PC-9 (cell line): Measurements from ENCODE around the gene SMAD9. TPM values are rescaled to one million over a fixed set of nuclear protein-coding genes. Genes with fewer than 3 reads are reported as not detected.

Experiments
- BruUV-seq: library from RNA; stranded (reverse); fragments of 400-500 nt; replicated peaks from 2 replicates; lab custom pipeline; 2021; lab: Mats Ljungman, UMichigan
- CTCF ChIA-PET: fragments of 300-600 bp; sonication (Branson Sonifier 250); formaldehyde crosslinking; loops from one replicate; lab custom pipeline; 2022; ENCODE audit warnings: antibody characterized with exemption; lab: Charles Lee
- POLR2A ChIA-PET: fragments of 300-600 bp; sonication (Branson Sonifier 250); formaldehyde crosslinking; loops from one replicate; lab custom pipeline; 2022; ENCODE audit warnings: antibody characterized with exemption; ENCODE audit not compliant: unreplicated experiment; lab: Charles Lee
- DNase-seq, 2 experiments: peaks; one replicate each; pipeline versions ENCODE4 v3.0.0 to v3.0.0-alpha.2; 2015 to 2022; ENCODE audit warnings: mixed read lengths in 1 of 2
- H2AFZ ChIP-seq: fragments of 200-600 bp; sonication (generic); 2 replicates; pipeline ENCODE4 v1.8.1; 2017; ENCODE audit warnings: antibody characterized with exemption
- H3F3A ChIP-seq: fragments of 200-600 bp; sonication (generic); 2 replicates; pipeline ENCODE4 v1.8.1; 2017; ENCODE audit warnings: antibody characterized with exemption, mild to moderate bottlenecking, low read depth; ENCODE audit not compliant: insufficient read depth
- H3K27ac ChIP-seq: fragments of 200-600 bp; sonication (generic); 2 replicates; pipeline ENCODE4 v1.6.1; 2016; ENCODE audit warnings: mixed run types
- H3K27me3 ChIP-seq: fragments of 200-600 bp; sonication (generic); 2 replicates; pipeline ENCODE4 v1.6.1; 2016; ENCODE audit warnings: low read depth, mixed run types; ENCODE audit not compliant: insufficient read depth
- H3K36me3 ChIP-seq: fragments of 200-600 bp; sonication (generic); 2 replicates; pipeline ENCODE4 v1.6.1; 2016; ENCODE audit warnings: low read depth, mixed run types
- H3K4me1 ChIP-seq: fragments of 200-600 bp; sonication (generic); replicated peaks from 2 replicates; pipeline ENCODE4 v1.6.1; 2016; ENCODE audit warnings: mixed run types; ENCODE audit not compliant: insufficient read depth
- H3K4me2 ChIP-seq: fragments of 200-600 bp; sonication (generic); 2 replicates; pipeline ENCODE4 v1.6.1; 2017; ENCODE audit warnings: mixed run types
- H3K4me3 ChIP-seq: fragments of 200-600 bp; sonication (generic); 2 replicates; pipeline ENCODE4 v1.6.1; 2016; ENCODE audit warnings: mixed run types
- H3K79me2 ChIP-seq: fragments of 200-600 bp; sonication (generic); 2 replicates; pipeline ENCODE4 v1.6.1; 2017; ENCODE audit warnings: low read depth, mixed run types
- H3K9me2 ChIP-seq: fragments of 200-600 bp; sonication (generic); 2 replicates; pipeline ENCODE4 v1.8.1; 2017; ENCODE audit warnings: mild to moderate bottlenecking; ENCODE audit not compliant: insufficient read depth
- H3K9me3 ChIP-seq: fragments of 200-600 bp; sonication (generic); 2 replicates; pipeline ENCODE4 v1.8.1; 2016; ENCODE audit warnings: low read depth; ENCODE audit not compliant: insufficient read depth
- H4K20me1 ChIP-seq: fragments of 200-600 bp; sonication (generic); 2 replicates; pipeline ENCODE4 v1.8.1; 2017; ENCODE audit not compliant: insufficient read depth
- CTCF ChIP-seq: fragments of 200-600 bp; sonication (generic); conservative IDR thresholded peaks from 2 replicates; pipeline ENCODE4 v1.6.1; 2017; ENCODE audit warnings: mixed run types, antibody characterized with exemption, mild to moderate bottlenecking, moderate library complexity
- EZH2 ChIP-seq: fragments of 200-600 bp; sonication (generic); IDR thresholded peaks from 2 replicates; pipeline ENCODE4 v1.8.0; 2017; ENCODE audit warnings: antibody characterized with exemption, low read depth
- intact Hi-C: fragments of 100-400 bp; cut with micrococcal nuclease; formaldehyde crosslinking; loops from one replicate; pipeline ENCODE4 v1.10.0; 2022; ENCODE audit not compliant: unreplicated experiment
- total RNA-seq: library from RNA; stranded (reverse); gene quantifications from 2 replicates; pipeline ENCODE4 v1.2.3, GENCODE V29; 2021

SMAD9 gene
- total RNA-seq, 1 experiment from 2014 or later: 0.94 TPM

GRCh38 chr13:36959456-36960116 is 39.5 kb upstream of the SMAD9 start:
- no peaks in the 10 kb centered on the region for H3K79me2 ChIP-seq
- no peaks in the 10 kb centered on the region for H3F3A ChIP-seq
- H3K4me1 ChIP-seq: no peaks in the 10 kb centered on the region
- H4K20me1 ChIP-seq: no peaks in the 10 kb centered on the region
- peaks cover 35% of the 10 kb centered on the region for H3K36me3 ChIP-seq
- CTCF ChIA-PET: no interaction called here
- TF ChIP-seq CTCF: no peak
- no peak for TF ChIP-seq EZH2
- H3K4me2 ChIP-seq: no peak overlapping the region
- intact Hi-C loops: no loop called here
- no peak for DNase-seq
- H3K27ac ChIP-seq: no peak overlapping the region
- POLR2A ChIA-PET: no interaction called here
- no TSS peak for BruUV-seq
- no peaks in the 10 kb centered on the region for H3K27me3 ChIP-seq
- H3K4me3 ChIP-seq: no peak overlapping the region
- no peak overlapping the region for H2AFZ ChIP-seq
- no peaks in the 10 kb centered on the region for H3K9me3 ChIP-seq
- no peaks in the 10 kb centered on the region for H3K9me2 ChIP-seq

- H3K4me2 ChIP-seq: no peak overlapping the region
- no peaks in the 10 kb centered on the region for H3K4me1 ChIP-seq
- TF ChIP-seq CTCF (no peak), EZH2 (no peak)
- CTCF ChIA-PET: interaction anchor here (0.5 kb wide), 1 partner anchor 96 kb away, joined by 3 read pairs; no protein-coding TSS in a partner anchor
- H4K20me1 ChIP-seq: no peaks in the 10 kb centered on the region
- 0 out of 2 replicates have a peak, but pooled peaks cover 14% of the 10 kb centered on the region for H3K36me3 ChIP-seq
- intact Hi-C loops: no loop called here
- no peaks in the 10 kb centered on the region for H3K9me2 ChIP-seq
- H3K27me3 ChIP-seq: no peaks in the 10 kb centered on the region
- no peak for DNase-seq
- no peak overlapping the region for H3K27ac ChIP-seq
- BruUV-seq: no TSS peak
- no peaks in the 10 kb centered on the region for H3K9me3 ChIP-seq
- H3F3A ChIP-seq: peaks cover 7% of the 10 kb centered on the region; the same call in 1 of the 2 replicates
- no peak overlapping the region for H3K4me3 ChIP-seq
- H3K79me2 ChIP-seq: no peaks in the 10 kb centered on the region
- no peak overlapping the region for H2AFZ ChIP-seq
- POLR2A ChIA-PET: no interaction called here
Measured at GRCh38 chr13:36954542-36954941, 34.5 kb upstream of the SMAD9 start.

- intact Hi-C loops: no loop called here
- Histone ChIP-seq H4K20me1 (no peaks in the 10 kb centered on the region), H3K9me2 (no peaks in the 10 kb centered on the region), H3F3A (peaks cover 7% of the 10 kb centered on the region; the same call in 1 of the 2 replicates), H2AFZ (no peak overlapping the region), H3K4me2 (no peak overlapping the region), H3K4me3 (no peak overlapping the region), H3K36me3 (0 out of 2 replicates have a peak, but pooled peaks cover 9% of the 10 kb centered on the region), H3K4me1 (no peaks in the 10 kb centered on the region), H3K9me3 (no peaks in the 10 kb centered on the region), H3K79me2 (no peaks in the 10 kb centered on the region), H3K27me3 (no peaks in the 10 kb centered on the region), H3K27ac (no peak overlapping the region)
- CTCF ChIA-PET: no interaction called here
- BruUV-seq: no TSS peak
- no peak for TF ChIP-seq CTCF
- no peak for TF ChIP-seq EZH2
- POLR2A ChIA-PET: no interaction called here
- DNase-seq: no peak
Measured at GRCh38 chr13:36950920-36951319, 30.9 kb upstream of the SMAD9 start.
